Activated naive CD4-positive, alpha-beta T cell treated with anti-CD3 and anti-CD28 coated beads, Interleukin-2, amount 10 ng/mL, durations not matched to agents 7 days and 5 days (primary cell): Measurements from ENCODE around the gene GRAMD4.

Experiments
- CTCF ChIA-PET: fragments of 350-600 bp; sonication (Branson Sonifier 250); formaldehyde crosslinking; loops from one replicate; lab custom pipeline; 2021; ENCODE audit warnings: antibody characterized with exemption; lab: Charles Lee
- DNase-seq: peaks from one replicate; pipeline ENCODE4 v3.0.0-alpha.2; 2020
- H3K27ac Mint-ChIP-seq: one replicate; pipeline ENCODE4 v1.8.0; 2021; ENCODE audit warnings: mild to moderate bottlenecking, moderate library complexity, mixed read lengths
- H3K27me3 Mint-ChIP-seq: one replicate; pipeline ENCODE4 v1.8.0; 2021; ENCODE audit warnings: mild to moderate bottlenecking, mixed read lengths
- H3K36me3 Mint-ChIP-seq: one replicate; pipeline ENCODE4 v1.8.0; 2021; ENCODE audit warnings: mixed read lengths
- H3K4me1 Mint-ChIP-seq: one replicate; pipeline ENCODE4 v1.8.0; 2021; ENCODE audit warnings: mixed read lengths
- H3K4me3 Mint-ChIP-seq: one replicate; pipeline ENCODE4 v1.8.0; 2021; ENCODE audit warnings: mild to moderate bottlenecking, moderate library complexity, mixed read lengths
- H3K9me3 Mint-ChIP-seq: one replicate; pipeline ENCODE4 v1.8.0; 2021; ENCODE audit warnings: mixed read lengths

Gene GRAMD4, protein sequence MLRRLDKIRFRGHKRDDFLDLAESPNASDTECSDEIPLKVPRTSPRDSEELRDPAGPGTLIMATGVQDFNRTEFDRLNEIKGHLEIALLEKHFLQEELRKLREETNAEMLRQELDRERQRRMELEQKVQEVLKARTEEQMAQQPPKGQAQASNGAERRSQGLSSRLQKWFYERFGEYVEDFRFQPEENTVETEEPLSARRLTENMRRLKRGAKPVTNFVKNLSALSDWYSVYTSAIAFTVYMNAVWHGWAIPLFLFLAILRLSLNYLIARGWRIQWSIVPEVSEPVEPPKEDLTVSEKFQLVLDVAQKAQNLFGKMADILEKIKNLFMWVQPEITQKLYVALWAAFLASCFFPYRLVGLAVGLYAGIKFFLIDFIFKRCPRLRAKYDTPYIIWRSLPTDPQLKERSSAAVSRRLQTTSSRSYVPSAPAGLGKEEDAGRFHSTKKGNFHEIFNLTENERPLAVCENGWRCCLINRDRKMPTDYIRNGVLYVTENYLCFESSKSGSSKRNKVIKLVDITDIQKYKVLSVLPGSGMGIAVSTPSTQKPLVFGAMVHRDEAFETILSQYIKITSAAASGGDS

DNA sequence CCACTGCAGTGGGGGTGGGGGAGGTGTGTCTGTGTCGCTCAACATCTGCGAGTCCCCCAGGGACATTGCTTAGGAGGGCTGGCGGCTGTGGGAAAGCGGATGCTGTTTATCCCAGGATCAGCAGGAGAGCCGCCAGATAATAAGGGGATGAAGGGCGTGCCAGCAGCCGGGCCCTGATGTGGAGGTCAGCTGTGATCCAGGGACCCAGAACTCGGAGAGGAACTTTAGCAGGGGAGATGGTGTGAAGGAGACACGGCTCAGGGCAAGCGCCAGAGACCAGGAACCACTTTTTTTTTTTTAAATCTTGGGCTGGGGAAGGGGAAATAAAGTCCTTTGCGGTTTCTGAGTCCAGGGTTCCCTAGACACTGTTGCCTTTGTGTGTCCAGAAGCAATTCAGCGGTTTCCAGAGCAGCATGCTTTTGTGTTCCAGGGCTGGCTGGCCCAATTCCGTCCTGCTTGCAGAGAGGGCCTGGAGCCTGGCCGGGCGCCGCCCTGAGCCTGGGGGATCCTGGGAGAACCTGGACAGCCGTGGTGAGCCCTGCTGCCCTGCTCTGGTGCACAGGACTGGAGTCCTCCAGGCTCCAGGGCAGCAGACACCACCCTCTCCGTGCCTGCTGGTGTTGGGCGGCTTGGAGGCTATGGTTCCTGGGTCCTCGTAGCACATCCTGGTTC, at the start of gene GRAMD4:
Gene GRAMD4 (plus strand): TSS at position 557 of the 672 bp plus-strand sequence. CDS start 6,414 bp downstream, outside the sequence.
- Mint-ChIP-seq H3K36me3 (peaks cover 3% of the 10 kb centered on the region), H3K4me3 (no peak within 1 kb of the TSS), H3K27ac (no peak within 1 kb of the TSS), H3K4me1 (peaks cover 8% of the 10 kb centered on the region), H3K9me3 (no peaks in the 10 kb centered on the region), H3K27me3 (peaks cover 11% of the 10 kb centered on the region)
- DNase-seq: no peak
- CTCF ChIA-PET: no interaction called here

DNA sequence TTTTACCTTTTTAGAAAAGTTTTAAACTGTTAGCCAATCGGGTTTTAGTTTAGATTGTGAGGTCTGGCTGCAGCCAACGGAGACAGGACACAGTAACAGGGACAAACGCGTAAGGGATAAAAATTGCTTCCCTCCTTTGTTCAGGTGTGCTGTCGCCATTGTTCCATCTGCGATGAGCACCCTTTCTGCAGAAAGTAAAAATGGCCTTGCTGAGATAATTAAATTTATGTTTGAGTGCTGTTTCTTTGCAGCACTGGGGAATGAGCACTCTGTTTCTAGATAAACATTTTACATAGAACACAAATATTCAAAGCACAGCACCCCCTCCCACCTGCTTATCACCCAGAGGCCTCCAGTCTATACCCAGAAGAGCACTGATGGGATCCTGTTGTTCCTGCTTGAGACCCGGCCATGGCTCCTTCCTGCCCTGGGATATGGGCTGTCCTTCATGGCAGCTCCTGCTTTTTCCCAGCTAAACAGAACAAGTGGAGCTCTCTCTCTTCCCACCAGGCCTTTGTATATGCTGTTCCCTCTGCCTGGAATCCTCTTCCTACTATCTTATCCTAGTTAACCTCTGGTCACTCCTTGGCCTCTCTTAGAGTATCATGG, 48.4 kb upstream of the GRAMD4 start:
- CTCF ChIA-PET: interaction anchor here (0.6 kb wide), 1 partner anchor 42 kb away, joined by 3 read pairs; no protein-coding TSS in a partner anchor
- peaks cover 30% of the 10 kb centered on the region for H3K9me3 Mint-ChIP-seq

DNA sequence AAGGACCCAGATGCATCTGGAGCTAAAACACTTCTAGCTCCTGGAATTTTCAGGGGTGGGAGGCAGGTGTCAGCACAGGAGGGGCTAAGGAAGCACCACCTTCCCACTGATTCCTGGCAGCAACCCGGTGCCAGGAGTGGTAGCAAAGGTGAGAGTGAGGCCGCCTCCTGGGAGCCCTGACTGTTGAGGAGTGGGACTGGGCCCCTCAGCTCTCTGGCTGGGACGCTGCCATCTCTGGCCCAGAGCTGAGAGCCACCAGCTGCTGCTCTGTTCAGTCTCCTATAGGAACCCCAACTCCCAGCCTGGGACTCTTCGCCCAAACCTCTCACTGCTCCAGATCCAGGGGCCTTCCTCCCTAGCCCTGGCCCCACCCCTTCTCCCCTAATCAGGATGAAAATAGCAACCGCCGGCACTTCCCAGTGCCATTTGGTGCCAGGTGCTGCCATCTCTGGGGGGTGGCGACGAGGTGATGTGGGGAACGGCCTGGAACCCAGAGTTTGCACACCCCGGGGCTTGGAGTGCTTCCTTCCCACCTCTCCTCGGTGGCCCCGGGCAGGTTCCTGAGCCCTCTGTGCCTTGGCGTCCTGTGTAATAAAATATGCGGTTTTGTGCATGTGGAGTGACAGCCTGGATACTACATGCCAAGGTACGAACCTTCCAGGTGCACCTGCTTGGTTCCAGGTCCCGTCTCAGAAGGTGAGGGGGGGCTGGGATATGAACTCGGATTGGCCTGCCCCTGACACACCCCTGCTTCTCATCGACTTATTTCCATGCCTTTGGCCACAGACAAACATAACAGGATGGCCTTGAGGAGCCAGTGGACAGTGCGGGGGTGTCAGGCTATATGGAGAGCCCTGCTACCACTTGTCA, 47.0 kb upstream of the GRAMD4 start:
- Mint-ChIP-seq H3K4me1 (peaks cover 23% of the 10 kb centered on the region), H3K27ac (no peak overlapping the region), H3K27me3 (peaks cover 43% of the 10 kb centered on the region), H3K36me3 (peaks cover 2% of the 10 kb centered on the region), H3K4me3 (no peak overlapping the region), H3K9me3 (peaks cover 21% of the 10 kb centered on the region)
- no peak for DNase-seq
- CTCF ChIA-PET: no interaction called here

More for the DNA sequence above, 48.4 kb upstream of the GRAMD4 start:
- Mint-ChIP-seq H3K27me3 (peaks cover 41% of the 10 kb centered on the region), H3K27ac (no peak overlapping the region), H3K4me3 (no peak overlapping the region), H3K4me1 (peaks cover 17% of the 10 kb centered on the region), H3K36me3 (peaks cover 4% of the 10 kb centered on the region)
- DNase-seq: no peak

DNA sequence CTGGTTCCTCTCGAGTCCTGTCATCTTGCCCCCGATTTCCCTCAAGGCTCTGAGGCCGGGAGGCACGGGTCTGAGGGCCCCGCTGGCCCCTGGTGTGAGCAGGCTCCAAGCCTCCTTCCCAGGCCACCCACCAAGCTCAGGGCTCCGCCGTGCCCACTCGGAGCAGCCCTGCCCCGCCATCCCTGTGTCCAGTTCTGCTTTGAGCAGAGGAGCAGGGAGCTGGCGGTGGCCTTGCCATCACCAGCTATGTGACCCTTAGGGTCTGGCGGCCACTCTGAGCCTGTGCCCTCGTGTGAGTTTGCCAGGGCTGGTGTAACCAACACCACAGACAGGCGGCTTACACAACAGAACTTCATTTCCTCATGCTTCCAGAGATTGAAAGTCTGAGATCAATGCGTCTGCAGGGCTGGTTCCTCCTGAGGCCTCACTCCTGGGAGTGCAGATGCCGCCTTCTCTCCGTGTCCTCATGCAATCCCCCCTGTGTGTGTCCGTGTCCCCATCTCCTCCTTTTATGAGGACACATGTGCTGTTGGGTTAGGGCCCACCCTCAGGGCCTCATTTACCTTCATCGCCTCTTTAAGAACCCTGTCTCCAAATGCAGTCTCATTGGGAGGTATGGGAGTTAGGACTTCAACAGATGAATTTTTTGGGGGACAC, 46.3 kb upstream of the GRAMD4 start:
- CTCF ChIA-PET: no interaction called here
- Mint-ChIP-seq H3K36me3 (no peaks in the 10 kb centered on the region), H3K9me3 (peaks cover 18% of the 10 kb centered on the region), H3K27me3 (peaks cover 47% of the 10 kb centered on the region), H3K4me1 (peaks cover 30% of the 10 kb centered on the region), H3K27ac (no peak overlapping the region), H3K4me3 (no peak overlapping the region)
- no peak for DNase-seq

DNA sequence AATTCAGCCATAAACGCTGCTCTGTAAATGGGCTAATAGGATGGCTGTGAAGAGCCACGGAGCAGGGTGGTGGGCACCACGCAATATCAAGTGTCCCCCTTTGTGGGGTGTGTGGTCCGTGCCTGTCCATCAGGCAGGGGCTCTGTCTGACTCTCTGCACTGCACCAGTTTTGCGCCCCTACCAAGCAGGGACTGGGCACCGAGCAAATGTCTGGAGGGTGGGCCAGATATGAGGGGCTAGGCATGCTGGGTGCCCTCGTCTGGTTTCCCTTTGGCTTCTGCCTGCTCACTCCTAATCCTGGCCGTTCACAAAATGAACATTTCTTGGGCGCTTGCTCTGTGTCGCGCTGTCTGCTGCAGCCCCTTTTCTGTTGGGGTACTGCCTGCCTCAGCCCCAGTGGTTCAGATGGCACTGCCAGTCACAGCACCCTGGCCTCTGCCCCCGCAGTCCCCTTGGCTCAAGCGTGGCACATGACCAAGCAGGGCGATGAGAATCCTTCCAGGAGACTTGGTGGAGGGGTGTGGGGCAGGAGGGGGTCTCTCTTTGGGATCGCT, 45.7 kb upstream of the GRAMD4 start:
- Mint-ChIP-seq H3K4me3 (no peak overlapping the region), H3K36me3 (peaks cover 2% of the 10 kb centered on the region), H3K27me3 (peaks cover 44% of the 10 kb centered on the region), H3K27ac (no peak overlapping the region), H3K9me3 (peaks cover 18% of the 10 kb centered on the region), H3K4me1 (peaks cover 37% of the 10 kb centered on the region)
- DNase-seq: no peak
- CTCF ChIA-PET: no interaction called here

DNA sequence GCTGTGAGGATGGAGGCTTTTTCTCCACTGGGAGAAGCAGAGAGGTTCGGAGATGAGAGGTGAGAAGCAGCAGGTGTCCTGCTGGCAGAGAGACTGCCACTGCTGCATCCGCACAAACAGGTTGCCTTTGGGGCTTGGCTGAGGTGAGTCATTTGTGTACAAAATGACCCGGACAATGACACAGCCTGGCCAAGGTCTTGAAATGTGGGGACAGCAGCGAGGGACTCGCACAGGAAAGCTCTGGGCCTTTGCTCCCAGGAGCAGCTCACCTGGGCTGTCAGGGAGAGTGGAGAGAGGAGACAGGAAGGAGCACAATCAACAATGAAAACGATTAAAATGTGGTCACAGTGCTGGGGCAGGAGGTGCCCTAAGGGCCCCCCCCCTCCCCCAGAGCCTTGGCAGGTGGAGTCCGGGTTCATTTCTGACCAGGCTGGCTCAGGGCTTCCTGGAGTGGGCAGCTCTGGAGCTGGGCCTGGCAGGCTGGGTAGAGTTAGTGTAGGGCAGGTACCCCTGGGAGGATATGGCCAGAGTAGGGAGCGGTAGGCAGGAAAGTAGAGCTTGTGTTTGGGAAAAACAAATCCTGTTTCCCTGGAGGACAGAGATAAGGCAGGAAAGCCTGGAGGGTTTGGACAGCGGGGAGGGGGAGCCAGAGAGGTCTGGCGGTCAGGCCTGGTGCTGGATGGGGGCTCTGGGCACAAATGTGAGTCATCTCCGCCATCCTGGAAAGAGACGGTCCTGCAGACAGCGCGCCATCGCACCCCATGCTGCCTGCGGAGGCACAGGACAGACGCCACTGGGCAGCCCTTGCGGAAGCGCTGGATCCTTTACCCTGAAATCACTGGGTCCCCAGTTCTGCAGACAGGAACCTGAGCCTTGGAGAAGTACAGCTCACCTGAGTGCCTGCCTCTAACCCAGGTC, 44.9 kb upstream of the GRAMD4 start:
- Mint-ChIP-seq H3K36me3 (peaks cover 2% of the 10 kb centered on the region), H3K9me3 (peaks cover 18% of the 10 kb centered on the region), H3K27me3 (peaks cover 46% of the 10 kb centered on the region), H3K27ac (peak overlapping the region; percentile 87), H3K4me3 (peak overlapping the region; percentile 79), H3K4me1 (peaks cover 44% of the 10 kb centered on the region)
- DNase-seq: no peak
- CTCF ChIA-PET: interaction anchor here (1.4 to 1.5 kb wide), 2 partner anchors 12 to 38 kb away, joined by 3 to 6 read pairs; no protein-coding TSS in a partner anchor

DNA sequence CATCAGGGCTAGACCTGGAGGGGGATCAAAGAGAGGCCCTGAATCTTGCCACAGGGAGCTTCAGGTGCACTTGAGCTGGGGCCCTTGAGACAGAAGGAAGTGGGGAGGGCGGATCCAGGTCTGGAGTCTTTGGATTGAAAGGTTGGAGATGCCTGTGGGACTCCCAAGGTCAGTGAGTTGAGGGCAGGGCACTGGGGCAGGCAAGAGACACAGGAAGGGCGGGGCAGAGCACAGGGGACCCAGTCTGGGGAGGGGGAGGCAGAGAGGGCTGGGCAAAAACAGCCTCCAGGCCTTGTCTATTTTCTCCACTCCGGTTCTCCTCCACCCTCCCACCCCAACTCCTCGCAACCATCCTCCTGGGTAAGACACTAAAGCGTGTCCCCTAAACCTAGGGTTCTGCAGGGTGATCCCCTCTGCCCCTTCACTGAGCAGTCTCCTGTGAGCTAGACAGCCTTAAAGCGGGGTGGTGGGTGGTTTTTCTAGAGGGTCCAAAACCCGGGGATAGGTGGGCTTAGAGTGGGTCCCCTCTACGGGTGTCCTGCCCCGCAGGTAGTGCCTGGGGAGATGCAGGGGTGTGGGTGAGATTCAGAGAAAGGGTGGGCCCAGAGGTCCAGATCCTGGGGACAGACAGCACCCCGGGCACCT, 44.2 kb upstream of the GRAMD4 start:
- Mint-ChIP-seq H3K36me3 (peaks cover 2% of the 10 kb centered on the region), H3K4me3 (peak overlapping the region; percentile 79), H3K9me3 (peaks cover 14% of the 10 kb centered on the region), H3K27me3 (peaks cover 42% of the 10 kb centered on the region), H3K4me1 (peaks cover 49% of the 10 kb centered on the region), H3K27ac (peak overlapping the region; percentile 87)
- peak; percentile 33 for DNase-seq
- CTCF ChIA-PET: interaction anchor here (1.4 to 1.5 kb wide), 2 partner anchors 13 to 37 kb away, joined by 3 to 6 read pairs; no protein-coding TSS in a partner anchor

DNA sequence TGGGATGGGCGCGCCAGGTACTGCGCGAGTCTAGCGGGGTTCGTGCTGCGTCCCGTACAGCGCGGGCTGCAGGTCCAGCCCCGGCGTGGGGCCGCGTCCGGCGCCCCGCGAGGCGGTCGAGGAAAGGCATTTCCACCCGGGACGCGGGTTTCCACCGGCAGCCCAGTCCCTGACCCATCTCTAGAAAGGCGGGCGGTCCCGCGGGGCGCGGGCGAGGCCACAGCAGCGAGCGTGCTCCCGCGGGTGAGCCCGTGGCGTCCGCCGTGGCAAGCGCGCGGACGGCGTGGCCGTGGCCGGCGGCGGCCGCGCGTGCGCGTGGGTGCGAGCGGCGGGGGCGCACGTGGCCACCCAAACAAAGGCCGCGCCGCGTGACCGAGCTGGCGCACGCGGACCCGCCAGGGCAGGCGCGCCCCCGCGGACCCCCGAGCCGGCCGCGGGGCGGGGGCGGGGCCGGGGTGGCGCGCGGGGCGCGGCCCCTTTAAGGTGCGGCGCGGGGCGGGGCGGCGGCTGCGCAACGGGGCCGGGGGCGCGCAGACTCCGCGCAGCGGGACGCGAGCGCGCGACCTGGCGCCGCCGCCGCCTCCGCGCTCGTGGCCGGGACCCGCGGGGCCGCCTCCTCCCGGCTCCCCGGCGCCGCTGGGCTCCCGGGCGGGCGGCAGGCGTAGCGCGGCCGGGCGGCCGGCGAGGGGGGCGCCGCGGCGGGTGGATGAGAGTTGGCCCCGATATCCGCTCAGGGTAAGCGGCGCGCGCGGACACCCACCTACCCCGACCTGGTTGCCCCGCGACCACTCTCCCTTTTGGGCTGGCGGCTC, 43.4 kb upstream of the GRAMD4 start:
- Mint-ChIP-seq H3K4me1 (peaks cover 56% of the 10 kb centered on the region), H3K27ac (peak overlapping the region; percentile 82), H3K9me3 (peaks cover 7% of the 10 kb centered on the region), H3K4me3 (peak overlapping the region; percentile 79), H3K36me3 (peaks cover 2% of the 10 kb centered on the region), H3K27me3 (peaks cover 42% of the 10 kb centered on the region)
- CTCF ChIA-PET: interaction anchor here (1.5 kb wide), 1 partner anchor 13 kb away, joined by 6 read pairs; no protein-coding TSS in a partner anchor
- peak; percentile 65 for DNase-seq

DNA sequence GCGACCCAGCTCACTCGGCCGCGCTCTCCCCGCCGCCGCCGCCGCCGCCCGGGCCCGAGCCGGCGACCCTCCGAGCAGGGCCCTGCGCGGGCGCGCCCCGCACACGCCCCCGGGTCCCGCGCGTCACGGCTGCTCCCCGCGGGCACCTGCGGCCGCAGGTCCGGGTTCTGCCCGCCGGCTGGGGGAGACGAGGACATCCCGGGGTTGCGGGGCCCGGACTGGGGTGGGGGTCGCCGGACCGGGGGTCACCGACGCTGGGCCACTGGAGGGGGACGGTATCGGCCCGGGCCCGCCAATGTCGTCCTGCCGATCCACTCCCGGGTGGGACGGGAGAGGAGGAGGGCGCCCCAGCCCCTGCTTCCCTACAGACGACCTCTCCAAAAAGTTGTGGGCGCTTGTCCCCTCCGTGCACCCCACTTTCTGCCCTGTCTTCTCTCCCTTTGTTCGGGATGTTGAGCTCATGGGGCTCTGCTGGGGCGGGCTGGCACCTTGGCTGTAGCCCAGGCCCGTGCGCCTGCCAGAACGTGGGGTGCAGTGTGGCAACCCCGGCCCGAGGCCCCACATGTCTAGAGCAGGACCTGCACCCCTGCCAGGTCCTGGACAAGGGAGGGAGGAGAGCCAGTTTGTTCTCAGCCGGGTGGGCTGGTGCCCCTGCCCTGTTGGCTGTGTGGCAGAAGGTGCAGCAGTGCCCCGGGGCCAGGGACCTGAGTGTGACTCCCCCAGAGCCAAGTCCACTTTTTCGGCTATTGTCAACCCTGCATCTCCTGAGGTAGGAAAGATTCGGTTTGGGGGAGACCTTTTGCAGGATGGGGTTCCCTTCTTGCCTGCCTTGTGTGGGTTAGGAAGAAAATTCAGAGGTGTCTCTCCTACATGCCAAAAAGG, 42.6 kb upstream of the GRAMD4 start:
- Mint-ChIP-seq H3K27ac (peak overlapping the region; percentile 75), H3K27me3 (peaks cover 42% of the 10 kb centered on the region), H3K9me3 (no peaks in the 10 kb centered on the region), H3K36me3 (peaks cover 2% of the 10 kb centered on the region), H3K4me3 (peak overlapping the region; percentile 92), H3K4me1 (peaks cover 65% of the 10 kb centered on the region)
- CTCF ChIA-PET: no interaction called here
- DNase-seq: peak; percentile 41

DNA sequence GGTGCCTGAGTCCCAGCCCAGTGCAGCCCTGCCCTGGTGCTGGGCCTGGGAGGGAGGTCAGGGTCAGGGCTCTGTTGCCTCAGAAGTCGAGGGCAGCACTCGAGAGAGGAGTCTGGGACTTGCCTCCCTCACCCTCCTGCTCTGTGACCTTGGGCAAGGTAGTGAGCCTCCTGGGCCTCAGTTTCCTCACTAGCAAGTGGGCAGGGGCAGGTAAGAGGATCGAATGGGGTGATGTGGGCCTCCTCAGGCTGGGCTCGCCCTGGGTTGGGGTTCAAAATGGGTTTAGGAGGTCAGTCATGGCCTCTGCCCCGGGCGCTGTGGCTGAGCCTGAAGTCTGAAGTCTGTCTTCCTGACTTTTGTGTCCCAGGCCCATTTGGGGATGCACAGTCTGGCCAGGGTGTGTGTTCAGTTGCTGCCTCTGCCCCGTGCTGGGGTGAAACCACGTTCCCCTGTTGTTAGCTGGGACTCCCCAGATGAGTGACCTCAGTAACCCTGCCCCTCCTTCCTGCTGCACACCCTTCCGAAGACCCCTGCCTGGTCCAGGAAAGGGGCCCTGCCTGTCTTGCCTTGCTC, 41.8 kb upstream of the GRAMD4 start:
- peaks cover 68% of the 10 kb centered on the region for H3K4me1 Mint-ChIP-seq
- H3K27me3 Mint-ChIP-seq: peaks cover 37% of the 10 kb centered on the region
- peaks cover 2% of the 10 kb centered on the region for H3K36me3 Mint-ChIP-seq
- peak overlapping the region; percentile 92 for H3K4me3 Mint-ChIP-seq
- DNase-seq: no peak
- CTCF ChIA-PET: no interaction called here
- H3K9me3 Mint-ChIP-seq: no peaks in the 10 kb centered on the region
- H3K27ac Mint-ChIP-seq: peak overlapping the region; percentile 55
